GM03348 (cell line): ENCODE measurements around the gene SIPA1L2.
"Not testable (repeated sequence)": the region's sequence is repeated elsewhere in the genome, so short reads cannot be mapped to it uniquely, and the experiment has no call there.

Source experiments
- DNase-seq: peaks from one replicate; pipeline ENCODE4 v3.0.0; 2012; ENCODE audit warnings: low spot score

SIPA1L2 gene

GRCh38 chr1:232613752-232614381 is 16.1 kb downstream of the SIPA1L2 start:
- no peak for DNase-seq

- DNase-seq: not testable (repeated sequence)
These were observed 17.1 kb downstream of the SIPA1L2 start for GRCh38 chr1:232612836-232613235.

GRCh38 chr1:232611834-232612233 is 18.1 kb downstream of the SIPA1L2 start:
- DNase-seq: no peak

- not testable (repeated sequence) for DNase-seq
These were observed 18.8 kb downstream of the SIPA1L2 start for GRCh38 chr1:232610902-232611745.

- no peak for DNase-seq
These were observed 19.6 kb downstream of the SIPA1L2 start for GRCh38 chr1:232610192-232610901.

GRCh38 chr1:232608427-232608826 is 21.5 kb downstream of the SIPA1L2 start:
- no peak for DNase-seq

- DNase-seq: no peak
These were observed 27.3 kb downstream of the SIPA1L2 start for GRCh38 chr1:232602622-232603021.

GRCh38 chr1:232600424-232601258 is 29.3 kb downstream of the SIPA1L2 start:
- no peak for DNase-seq

- DNase-seq: no peak
These were observed 30.5 kb downstream of the SIPA1L2 start for GRCh38 chr1:232599178-232600041.

- no peak for DNase-seq
These were observed 31.1 kb downstream of the SIPA1L2 start for GRCh38 chr1:232598837-232599177.

- DNase-seq: no peak
These were observed 31.8 kb downstream of the SIPA1L2 start for GRCh38 chr1:232598133-232598532.

- no peak for DNase-seq
These were observed 32.2 kb downstream of the SIPA1L2 start for GRCh38 chr1:232597721-232598120.

GRCh38 chr1:232596666-232597303 is 33.1 kb downstream of the SIPA1L2 start:
- no peak for DNase-seq

- DNase-seq: no peak
These were observed 34.9 kb downstream of the SIPA1L2 start for GRCh38 chr1:232594768-232595698.

- DNase-seq: no peak
These were observed 36.0 kb downstream of the SIPA1L2 start for GRCh38 chr1:232593717-232594502.

- DNase-seq: no peak
These were observed 38.6 kb downstream of the SIPA1L2 start for GRCh38 chr1:232591344-232591743.

- no peak for DNase-seq
These were observed 39.2 kb downstream of the SIPA1L2 start for GRCh38 chr1:232590744-232591082.

- no peak for DNase-seq
These were observed 39.9 kb downstream of the SIPA1L2 start for GRCh38 chr1:232589812-232590743.
